Common myeloid progenitor, CD34-positive (primary cell): ENCODE results near the gene SHFL.

Experiments used
- CTCF ChIA-PET: fragments of 350-600 bp; sonication (Branson Sonifier 250); formaldehyde crosslinking; loops from one replicate; lab custom pipeline; 2021; ENCODE audit warnings: antibody characterized with exemption; lab: Charles Lee
- POLR2A ChIA-PET: fragments of 350-600 bp; sonication (Branson Sonifier 250); formaldehyde crosslinking; loops from one replicate; lab custom pipeline; 2021; ENCODE audit warnings: antibody characterized with exemption; lab: Charles Lee
- DNase-seq, 3 donors: peaks; one replicate each; pipeline versions ENCODE4 v3.0.0 to v3.0.0-alpha.2; 2013
- H3K27ac ChIP-seq, 2 experiments: 1 replicate in 1 of 2; 2 replicates in 1 of 2; pipeline ENCODE4 v1.7.0; 2013; ENCODE audit warnings: inconsistent platforms in 2 of 2, low read length in 2 of 2, mild to moderate bottlenecking in 2 of 2, low read depth in 1 of 2, moderate library complexity in 1 of 2; ENCODE audit not compliant: severe bottlenecking in 2 of 2, insufficient read depth in 1 of 2, poor library complexity in 1 of 2
- H3K27me3 ChIP-seq, 5 experiments: replicated peaks in 2 of 5; 1 replicate in 3 of 5; 2 replicates in 2 of 5; pipeline versions ENCODE4 v1.6.1 to v1.7.0; 2013; ENCODE audit warnings: low read length in 4 of 5, mild to moderate bottlenecking in 2 of 5, moderate library complexity in 2 of 5, inconsistent platforms in 1 of 5; ENCODE audit not compliant: insufficient read depth in 5 of 5, control insufficient read depth in 4 of 5
- H3K36me3 ChIP-seq, 4 experiments: 1 replicate in 2 of 4; 2 replicates in 2 of 4; pipeline versions ENCODE4 v1.6.1 to v1.7.0; 2013; ENCODE audit warnings: low read length in 3 of 4, control low read depth in 1 of 4, mild to moderate bottlenecking in 1 of 4; ENCODE audit not compliant: control insufficient read depth in 4 of 4, insufficient read depth in 4 of 4
- H3K4me1 ChIP-seq, 4 experiments: 1 replicate in 3 of 4; 2 replicates in 1 of 4; pipeline versions ENCODE4 v1.6.1 to v1.7.1; 2013; ENCODE audit warnings: low read length in 3 of 4, mild to moderate bottlenecking in 3 of 4, control low read depth in 1 of 4, inconsistent platforms in 1 of 4, moderate library complexity in 1 of 4; ENCODE audit not compliant: control insufficient read depth in 4 of 4, insufficient read depth in 4 of 4; ENCODE audit errors: control extremely low read depth in 1 of 4
- H3K4me3 ChIP-seq, 7 experiments: 1 replicate in 4 of 7; 2 replicates in 3 of 7; pipeline versions ENCODE4 v1.5.1 to v1.7.0; 2013; ENCODE audit warnings: mild to moderate bottlenecking in 7 of 7, low read length in 6 of 7, moderate library complexity in 6 of 7, inconsistent platforms in 2 of 7, low read depth in 2 of 7, control low read depth in 1 of 7; ENCODE audit not compliant: insufficient read depth in 4 of 7, control insufficient read depth in 1 of 7; ENCODE audit errors: extremely low read depth in 1 of 7
- H3K9me3 ChIP-seq, 5 experiments: 1 replicate in 4 of 5; 2 replicates in 1 of 5; pipeline versions ENCODE4 v1.6.1 to v1.7.1; 2013; ENCODE audit warnings: low read length in 4 of 5, mild to moderate bottlenecking in 2 of 5, inconsistent platforms in 1 of 5, low read depth in 1 of 5, moderate library complexity in 1 of 5; ENCODE audit not compliant: control insufficient read depth in 4 of 5, insufficient read depth in 2 of 5; ENCODE audit errors: control extremely low read depth in 1 of 5
- WGBS: methylation state at CpG from one replicate; pipeline ENCODE4 v1.1.5; 2013; ENCODE audit not compliant: insufficient coverage; 5-methylcytosine and 5-hydroxymethylcytosine counted together

Gene SHFL

GRCh38 chr19:10137751-10138682 is 51.9 kb downstream of the SHFL start:
- peaks cover 2 to 94% (median 73%) of the 10 kb centered on the region in 4 experiments for H3K36me3 ChIP-seq
- H3K9me3 ChIP-seq = no peaks in the 10 kb centered on the region
- ChIA-PET CTCF (interaction anchor here (0.8 kb wide), 1 partner anchor 16 kb away, joined by 4 read pairs; no protein-coding TSS in a partner anchor), POLR2A (no interaction called here)
- WGBS = 97% methylated on average over 37 of the region's 38 CpGs
- H3K4me1 ChIP-seq = no peaks in the 10 kb centered on the region
- no peak overlapping the region for H3K4me3 ChIP-seq
- no peaks in the 10 kb centered on the region for H3K27me3 ChIP-seq
- DNase-seq = no peak
- no peak overlapping the region for H3K27ac ChIP-seq

- 98% methylated on average over 26 of the region's 27 CpGs for WGBS
- CTCF ChIA-PET = no interaction called here
- H3K4me3 ChIP-seq = no peak overlapping the region
- POLR2A ChIA-PET = interaction anchor here (0.6 kb wide), 1 partner anchor 25 kb away, joined by 3 read pairs; no protein-coding TSS in a partner anchor
- H3K27me3 ChIP-seq = no peaks in the 10 kb centered on the region
- no peaks in the 10 kb centered on the region for H3K9me3 ChIP-seq
- H3K27ac ChIP-seq = no peak overlapping the region
- peaks cover 7 to 93% (median 73%) of the 10 kb centered on the region in 4 experiments for H3K36me3 ChIP-seq
- no peak for DNase-seq
- no peaks in the 10 kb centered on the region for H3K4me1 ChIP-seq
These were observed 53.0 kb downstream of the SHFL start for GRCh38 chr19:10138879-10139795.

GRCh38 chr19:10139952-10140351 is 53.8 kb downstream of the SHFL start:
- no peaks in the 10 kb centered on the region for H3K27me3 ChIP-seq
- ChIA-PET CTCF (no interaction called here), POLR2A (no interaction called here)
- DNase-seq = no peak
- no peaks in the 10 kb centered on the region for H3K4me1 ChIP-seq
- H3K36me3 ChIP-seq = peaks cover 5 to 94% (median 78%) of the 10 kb centered on the region in 4 experiments
- no peak overlapping the region for H3K27ac ChIP-seq
- no peak overlapping the region for H3K4me3 ChIP-seq
- 96% methylated on average over 23 of the region's 23 CpGs for WGBS
- no peaks in the 10 kb centered on the region for H3K9me3 ChIP-seq

GRCh38 chr19:10141479-10141878 is 55.4 kb downstream of the SHFL start:
- Histone ChIP-seq H3K4me3 (no peak overlapping the region), H3K27ac (no peak overlapping the region), H3K36me3 (peaks cover 5 to 95% (median 82%) of the 10 kb centered on the region in 4 experiments), H3K27me3 (no peaks in the 10 kb centered on the region), H3K4me1 (no peaks in the 10 kb centered on the region), H3K9me3 (no peaks in the 10 kb centered on the region)
- ChIA-PET POLR2A (no interaction called here), CTCF (interaction anchor here (0.5 to 2.2 kb wide), 6 partner anchors 8 to 33 kb away, joined by 3 to 7 read pairs (median 3); no protein-coding TSS in a partner anchor)
- WGBS = 96% methylated on average over 13 of the region's 13 CpGs
- no peak for DNase-seq

GRCh38 chr19:10141973-10142372 is 55.9 kb downstream of the SHFL start:
- Histone ChIP-seq H3K4me1 (no peaks in the 10 kb centered on the region), H3K27me3 (no peaks in the 10 kb centered on the region), H3K9me3 (no peaks in the 10 kb centered on the region), H3K4me3 (no peak overlapping the region), H3K27ac (no peak overlapping the region), H3K36me3 (peaks cover 9 to 96% (median 86%) of the 10 kb centered on the region in 4 experiments)
- no peak for DNase-seq
- POLR2A ChIA-PET = no interaction called here
- over 99% methylated on average over 15 of the region's 18 CpGs for WGBS
- CTCF ChIA-PET = interaction anchor here (0.7 to 2.2 kb wide), 5 partner anchors 9 to 29 kb away, joined by 3 to 7 read pairs (median 3); no protein-coding TSS in a partner anchor
